HCT116 (cell line): ENCODE results near the gene EPHA3. TPM values are rescaled to one million over a fixed set of nuclear protein-coding genes. Genes with fewer than 3 reads are reported as not detected.

Experiments
- ATAC-seq: fragments of 200-7000 bp; cut with Tn5 transposase; 2 replicates; pipeline ENCODE4 v1.9.1; 2020; ENCODE audit warnings: mild to moderate bottlenecking, moderate library complexity
- BruUV-seq: library from RNA; stranded (reverse); fragments of 400-500 nt; replicated peaks from 2 replicates; lab custom pipeline; 2021; lab: Mats Ljungman, UMichigan
- CTCF ChIA-PET: fragments of 300-600 bp; sonication (Branson Sonifier 250); formaldehyde crosslinking; loops from one replicate; lab custom pipeline; 2021; ENCODE audit warnings: antibody characterized with exemption; lab: Charles Lee
- POLR2A ChIA-PET: fragments of 300-600, 350-600 bp; sonication (Branson Sonifier 250); formaldehyde crosslinking; loops from one replicate; lab custom pipeline; 2021; ENCODE audit warnings: antibody characterized with exemption; lab: Charles Lee
- RAD21 ChIA-PET, 2 experiments: fragments of 300-600 bp; sonication (Branson Sonifier 250); formaldehyde crosslinking; loops; one replicate each; lab custom pipeline; 2023; ENCODE audit warnings: low total read pairs in 2 of 2; ENCODE audit not compliant: uncharacterized antibody in 2 of 2, unreplicated experiment in 2 of 2, low non-redundant PET in 1 of 2; lab: Charles Lee
- DNase-seq: peaks from one replicate; pipeline ENCODE4 v3.0.0-alpha.2; 2010; ENCODE audit warnings: low read depth, low spot score
- H2AFZ ChIP-seq: fragments of 200-600 bp; shearing (Covaris generic), sonication (generic); 2 replicates; pipeline ENCODE4 v1.6.1; 2017; ENCODE audit warnings: low read depth, mixed run types, mixed read lengths, antibody characterized with exemption, low read length; ENCODE audit not compliant: poor library complexity, severe bottlenecking
- H3K27ac ChIP-seq: 2 replicates; pipeline ENCODE4 v1.5.1; 2012; ENCODE audit warnings: low read depth, low read length
- H3K27me3 ChIP-seq: fragments of 200-600 bp; sonication (generic); 2 replicates; pipeline ENCODE4 v1.6.1; 2016; ENCODE audit warnings: mixed run types, low read length, mixed read lengths; ENCODE audit not compliant: insufficient read depth
- H3K36me3 ChIP-seq, 2 experiments: fragments of 200-500 bp in 1 of 2; fragments of 200-600 bp in 1 of 2; sonication (Bioruptor generic) in 1 of 2; sonication (generic) in 1 of 2; 2 replicates each; pipeline versions ENCODE4 v1.5.1 to v1.6.1; 2014 to 2016; ENCODE audit warnings: low read length in 2 of 2, inconsistent platforms in 1 of 2, mixed read lengths in 1 of 2, mixed run types in 1 of 2; ENCODE audit not compliant: insufficient read depth in 2 of 2, control insufficient read depth in 1 of 2
- H3K4me1 ChIP-seq, 2 experiments: fragments of 200-600 bp in 1 of 2; sonication (generic) in 1 of 2; 2 replicates each; pipeline versions ENCODE4 v1.5.1 to v1.6.1; 2012 to 2017; ENCODE audit warnings: low read length in 2 of 2, inconsistent platforms in 1 of 2, mild to moderate bottlenecking in 1 of 2, mixed read lengths in 1 of 2, mixed run types in 1 of 2, moderate library complexity in 1 of 2; ENCODE audit not compliant: insufficient read depth in 2 of 2, control insufficient read depth in 1 of 2
- H3K4me2 ChIP-seq: fragments of 200-600 bp; sonication (generic); 2 replicates; pipeline ENCODE4 v1.6.1; 2017; ENCODE audit warnings: mixed run types, low read length, mixed read lengths
- H3K4me3 ChIP-seq, 2 experiments: fragments of 200-600 bp in 1 of 2; sonication (generic) in 1 of 2; replicated peaks in 1 of 2; 2 replicates each; pipeline ENCODE4 v1.5.1; 2011 to 2016; ENCODE audit warnings: low read length in 2 of 2, control low read depth in 1 of 2, low read depth in 1 of 2, mild to moderate bottlenecking in 1 of 2, mixed read lengths in 1 of 2, mixed run types in 1 of 2
- H3K79me2 ChIP-seq: fragments of 200-600 bp; sonication (generic); 2 replicates; pipeline ENCODE4 v1.6.1; 2017; ENCODE audit warnings: mild to moderate bottlenecking, mixed run types, low read length, moderate library complexity, mixed read lengths; ENCODE audit not compliant: insufficient read depth
- H3K9ac ChIP-seq: fragments of 200-600 bp; sonication (generic); 2 replicates; pipeline ENCODE4 v1.6.1; 2016; ENCODE audit warnings: low read length, mixed read lengths
- H3K9me2 ChIP-seq: fragments of 200-600 bp; sonication (generic), shearing (Covaris generic); 2 replicates; pipeline ENCODE4 v1.6.1; 2017; ENCODE audit warnings: mixed run types, mild to moderate bottlenecking, moderate library complexity; ENCODE audit not compliant: insufficient read depth
- H3K9me3 ChIP-seq, 2 experiments: fragments of 200-500 bp in 1 of 2; fragments of 200-600 bp in 1 of 2; sonication (Bioruptor generic) in 1 of 2; sonication (generic) in 1 of 2; 2 replicates each; pipeline ENCODE4 v1.6.1; 2014 to 2017; ENCODE audit warnings: low read length in 2 of 2, mixed read lengths in 2 of 2, inconsistent platforms in 1 of 2, low read depth in 1 of 2, mild to moderate bottlenecking in 1 of 2, mixed run types in 1 of 2, moderate library complexity in 1 of 2; ENCODE audit not compliant: control insufficient read depth in 1 of 2, insufficient read depth in 1 of 2
- H4K20me1 ChIP-seq: fragments of 200-600 bp; sonication (generic), shearing (Covaris generic); 2 replicates; pipeline ENCODE4 v1.6.1; 2017; ENCODE audit warnings: mixed run types, mild to moderate bottlenecking, moderate library complexity; ENCODE audit not compliant: insufficient read depth
- EZH2 ChIP-seq: fragments of 200-600 bp; sonication (generic); IDR thresholded peaks from 2 replicates; pipeline ENCODE4 v1.6.1; 2017; ENCODE audit warnings: antibody characterized with exemption, mixed run types
- ZBTB33 ChIP-seq: IDR thresholded peaks from 2 replicates; pipeline ENCODE4 v1.6.1; 2011; ENCODE audit warnings: mild to moderate bottlenecking, low read length, moderate library complexity; ENCODE audit not compliant: insufficient replicate concordance; ENCODE audit errors: extremely low read depth
- intact Hi-C: fragments of 100-400 bp; cut with micrococcal nuclease; formaldehyde crosslinking; loops from 2 replicates; pipeline ENCODE4 v1.10.0; 2022
- total RNA-seq: library from RNA; stranded (reverse); gene quantifications from one replicate; pipeline ENCODE4 v1.2.1, GENCODE V29; 2021; ENCODE audit not compliant: unreplicated experiment

EPHA3 gene
- total RNA-seq, 1 experiment from 2014 or later = not detected

- Histone ChIP-seq H3K79me2 (no peaks in the 10 kb centered on the region), H4K20me1 (no peaks in the 10 kb centered on the region), H3K27me3 (no peaks in the 10 kb centered on the region), H3K27ac (no peak overlapping the region), H3K9ac (no peak overlapping the region), H3K4me1 (no peaks in the 10 kb centered on the region), H3K36me3 (no peaks in the 10 kb centered on the region), H3K9me3 (peaks cover 0 to 14% of the 10 kb centered on the region in 2 experiments; a peak in 2 of 4 replicates)
- RAD21 ChIA-PET = no interaction called here
- no peak for DNase-seq
- CTCF ChIA-PET = no interaction called here
- no peak for TF ChIP-seq EZH2
- TF ChIP-seq, all 23 proteins: peak for 0
- Histone ChIP-seq H2AFZ (no peak overlapping the region), H3K4me2 (no peak overlapping the region), H3K4me3 (no peak overlapping the region), H3K9me2 (no peaks in the 10 kb centered on the region)
- no TSS peak for BruUV-seq
- intact Hi-C loops = no loop called here
- ATAC-seq = no peak
- POLR2A ChIA-PET = no interaction called here
These were observed 114.5 kb downstream of the EPHA3 start for GRCh38 chr3:89221924-89222323.

- no TSS peak for BruUV-seq
- H2AFZ ChIP-seq = no peak overlapping the region
- no peaks in the 10 kb centered on the region for H3K27me3 ChIP-seq
- no peak overlapping the region for H3K27ac ChIP-seq
- intact Hi-C loops = no loop called here
- DNase-seq (no peak), ATAC-seq (no peak)
- no peak overlapping the region for H3K9ac ChIP-seq
- H3K4me2 ChIP-seq = no peak overlapping the region
- H3K79me2 ChIP-seq = no peaks in the 10 kb centered on the region
- no peaks in the 10 kb centered on the region for H4K20me1 ChIP-seq
- POLR2A ChIA-PET = no interaction called here
- CTCF ChIA-PET = no interaction called here
- no peaks in the 10 kb centered on the region for H3K4me1 ChIP-seq
- RAD21 ChIA-PET = no interaction called here
- TF ChIP-seq ZBTB33 = no peak
- peaks cover 0 to 14% of the 10 kb centered on the region in 2 experiments; a peak in 2 of 4 replicates for H3K9me3 ChIP-seq
- H3K4me3 ChIP-seq = no peak overlapping the region
- no peaks in the 10 kb centered on the region for H3K36me3 ChIP-seq
- H3K9me2 ChIP-seq = no peaks in the 10 kb centered on the region
These were observed 115.8 kb downstream of the EPHA3 start for GRCh38 chr3:89223188-89223587.
